Loucy (cell line): ENCODE results near the gene MPP3.
A peak's percentile ranks its signal among the peaks of the same experiment; 100 is the strongest.

Source experiments
- H2AFZ ChIP-seq: fragments of 200-600 bp; sonication (generic); 2 replicates; pipeline ENCODE4 v1.6.0; 2016; ENCODE audit warnings: antibody characterized with exemption, mild to moderate bottlenecking, low read length, moderate library complexity
- H3F3A ChIP-seq: fragments of 200-600 bp; 2 replicates; pipeline ENCODE4 v1.6.0; 2016; ENCODE audit warnings: antibody characterized with exemption, low read depth, mild to moderate bottlenecking
- H3K27me3 ChIP-seq: fragments of 200-600 bp; sonication (generic); 2 replicates; pipeline ENCODE4 v1.6.1; 2014; ENCODE audit warnings: low read length, mild to moderate bottlenecking; ENCODE audit not compliant: insufficient read depth, poor library complexity, severe bottlenecking
- H3K36me3 ChIP-seq: fragments of 200-600 bp; sonication (generic); 2 replicates; pipeline ENCODE4 v1.6.1; 2016; ENCODE audit warnings: low read length; ENCODE audit not compliant: insufficient read depth
- H3K4me1 ChIP-seq: fragments of 200-600 bp; sonication (generic); 2 replicates; pipeline ENCODE4 v1.5.1; 2014; ENCODE audit warnings: low read length, mild to moderate bottlenecking; ENCODE audit not compliant: insufficient read depth, poor library complexity, severe bottlenecking
- H3K4me2 ChIP-seq: fragments of 200-600 bp; sonication (generic); 2 replicates; pipeline ENCODE4 v1.6.0; 2014; ENCODE audit warnings: antibody characterized with exemption, low read length, low read depth, mild to moderate bottlenecking; ENCODE audit not compliant: poor library complexity, severe bottlenecking
- H3K4me3 ChIP-seq: fragments of 200-600 bp; sonication (generic); 2 replicates; pipeline ENCODE4 v1.5.1; 2014; ENCODE audit warnings: low read length, mild to moderate bottlenecking, mixed read lengths; ENCODE audit not compliant: poor library complexity, severe bottlenecking
- H3K79me2 ChIP-seq: fragments of 200-600 bp; sonication (generic); 2 replicates; pipeline ENCODE4 v1.6.1; 2014; ENCODE audit warnings: low read length; ENCODE audit not compliant: insufficient read depth
- H3K9ac ChIP-seq: fragments of 200-600 bp; sonication (generic); 2 replicates; pipeline ENCODE4 v1.6.0; 2014; ENCODE audit warnings: mild to moderate bottlenecking, low read depth, low read length, moderate library complexity; ENCODE audit not compliant: poor library complexity, severe bottlenecking
- H3K9me2 ChIP-seq: fragments of 200-600 bp; sonication (generic); replicated peaks from 2 replicates; pipeline ENCODE4 v1.6.1; 2016; ENCODE audit warnings: low read depth, low read length, mixed read lengths
- H3K9me3 ChIP-seq: fragments of 200-600 bp; sonication (generic); 2 replicates; pipeline ENCODE4 v1.6.1; 2014; ENCODE audit warnings: mild to moderate bottlenecking, antibody characterized with exemption, low read length, low read depth; ENCODE audit not compliant: insufficient read depth
- H4K20me1 ChIP-seq: fragments of 200-600 bp; sonication (generic); 2 replicates; pipeline ENCODE4 v1.6.0; 2014; ENCODE audit warnings: antibody characterized with exemption, low read length, mild to moderate bottlenecking; ENCODE audit not compliant: insufficient read depth, poor library complexity, severe bottlenecking
- CTCF ChIP-seq: fragments of 200-600 bp; sonication (generic); conservative IDR thresholded peaks from 2 replicates; pipeline ENCODE4 v1.5.1; 2014; ENCODE audit warnings: mild to moderate bottlenecking, antibody characterized with exemption, low read length
- EZH2phosphoT487 ChIP-seq: fragments of 200-600 bp; IDR thresholded peaks from 2 replicates; pipeline ENCODE4 v1.6.1; 2018; ENCODE audit warnings: antibody characterized with exemption, mild to moderate bottlenecking, moderate library complexity, borderline replicate concordance

Gene MPP3

GRCh38 chr17:43840814-43841213 lies 7.9 kb upstream of the MPP3 start:
- no peak overlapping the region for H2AFZ ChIP-seq
- no peaks in the 10 kb centered on the region for H3K9me3 ChIP-seq
- TF ChIP-seq CTCF (peak; percentile 50), EZH2phosphoT487 (no peak)
- no peaks in the 10 kb centered on the region for H4K20me1 ChIP-seq
- H3K9ac ChIP-seq = no peak overlapping the region
- H3F3A ChIP-seq = no peaks in the 10 kb centered on the region
- no peaks in the 10 kb centered on the region for H3K27me3 ChIP-seq
- no peak overlapping the region for H3K4me2 ChIP-seq
- H3K9me2 ChIP-seq = no peaks in the 10 kb centered on the region
- H3K79me2 ChIP-seq = no peaks in the 10 kb centered on the region
- no peak overlapping the region for H3K4me3 ChIP-seq
- H3K36me3 ChIP-seq = no peaks in the 10 kb centered on the region
- no peaks in the 10 kb centered on the region for H3K4me1 ChIP-seq

GRCh38 chr17:43839670-43840108 lies 6.7 kb upstream of the MPP3 start:
- no peak for TF ChIP-seq EZH2phosphoT487
- TF ChIP-seq CTCF = no peak
- 0 out of 2 replicates have a peak overlapping the region, but pooled peaks have one; percentile 11 for H2AFZ ChIP-seq
- no peak overlapping the region for H3K9ac ChIP-seq
- H3K4me3 ChIP-seq = no peak overlapping the region
- no peaks in the 10 kb centered on the region for H4K20me1 ChIP-seq
- no peaks in the 10 kb centered on the region for H3F3A ChIP-seq
- no peaks in the 10 kb centered on the region for H3K4me1 ChIP-seq
- no peaks in the 10 kb centered on the region for H3K9me3 ChIP-seq
- no peak overlapping the region for H3K4me2 ChIP-seq
- no peaks in the 10 kb centered on the region for H3K79me2 ChIP-seq
- no peaks in the 10 kb centered on the region for H3K36me3 ChIP-seq
- H3K27me3 ChIP-seq = no peaks in the 10 kb centered on the region
- no peaks in the 10 kb centered on the region for H3K9me2 ChIP-seq

GRCh38 chr17:43834106-43834505 lies 1.2 kb upstream of the MPP3 start:
- H3K79me2 ChIP-seq = no peaks in the 10 kb centered on the region
- no peaks in the 10 kb centered on the region for H3K36me3 ChIP-seq
- no peak overlapping the region for H3K9ac ChIP-seq
- peaks cover 34% of the 10 kb centered on the region for H3K27me3 ChIP-seq
- H3K9me3 ChIP-seq = no peaks in the 10 kb centered on the region
- no peaks in the 10 kb centered on the region for H4K20me1 ChIP-seq
- H3K9me2 ChIP-seq = no peaks in the 10 kb centered on the region
- H3K4me3 ChIP-seq = no peak overlapping the region
- no peak overlapping the region for H3K4me2 ChIP-seq
- TF ChIP-seq CTCF (no peak), EZH2phosphoT487 (no peak)
- no peak overlapping the region for H2AFZ ChIP-seq
- H3F3A ChIP-seq = no peaks in the 10 kb centered on the region
- H3K4me1 ChIP-seq = no peaks in the 10 kb centered on the region
